Common myeloid progenitor, CD34-positive (primary cell): ENCODE data around the gene CCSER2.
A peak's percentile ranks its signal among the peaks of the same experiment; 100 is the strongest.

Source experiments
- CTCF ChIA-PET: fragments of 350-600 bp; sonication (Branson Sonifier 250); formaldehyde crosslinking; loops from one replicate; lab custom pipeline; 2021; ENCODE audit warnings: antibody characterized with exemption; lab: Charles Lee
- POLR2A ChIA-PET: fragments of 350-600 bp; sonication (Branson Sonifier 250); formaldehyde crosslinking; loops from one replicate; lab custom pipeline; 2021; ENCODE audit warnings: antibody characterized with exemption; lab: Charles Lee
- DNase-seq, 3 donors: peaks; one replicate each; pipeline versions ENCODE4 v3.0.0 to v3.0.0-alpha.2; 2013
- H3K27ac ChIP-seq, 2 experiments: 1 replicate in 1 of 2; 2 replicates in 1 of 2; pipeline ENCODE4 v1.7.0; 2013; ENCODE audit warnings: inconsistent platforms in 2 of 2, low read length in 2 of 2, mild to moderate bottlenecking in 2 of 2, low read depth in 1 of 2, moderate library complexity in 1 of 2; ENCODE audit not compliant: severe bottlenecking in 2 of 2, insufficient read depth in 1 of 2, poor library complexity in 1 of 2
- H3K27me3 ChIP-seq, 5 experiments: replicated peaks in 2 of 5; 1 replicate in 3 of 5; 2 replicates in 2 of 5; pipeline versions ENCODE4 v1.6.1 to v1.7.0; 2013; ENCODE audit warnings: low read length in 4 of 5, mild to moderate bottlenecking in 2 of 5, moderate library complexity in 2 of 5, inconsistent platforms in 1 of 5; ENCODE audit not compliant: insufficient read depth in 5 of 5, control insufficient read depth in 4 of 5
- H3K36me3 ChIP-seq, 4 experiments: 1 replicate in 2 of 4; 2 replicates in 2 of 4; pipeline versions ENCODE4 v1.6.1 to v1.7.0; 2013; ENCODE audit warnings: low read length in 3 of 4, control low read depth in 1 of 4, mild to moderate bottlenecking in 1 of 4; ENCODE audit not compliant: control insufficient read depth in 4 of 4, insufficient read depth in 4 of 4
- H3K4me1 ChIP-seq, 4 experiments: 1 replicate in 3 of 4; 2 replicates in 1 of 4; pipeline versions ENCODE4 v1.6.1 to v1.7.1; 2013; ENCODE audit warnings: low read length in 3 of 4, mild to moderate bottlenecking in 3 of 4, control low read depth in 1 of 4, inconsistent platforms in 1 of 4, moderate library complexity in 1 of 4; ENCODE audit not compliant: control insufficient read depth in 4 of 4, insufficient read depth in 4 of 4; ENCODE audit errors: control extremely low read depth in 1 of 4
- H3K4me3 ChIP-seq, 7 experiments: 1 replicate in 4 of 7; 2 replicates in 3 of 7; pipeline versions ENCODE4 v1.5.1 to v1.7.0; 2013; ENCODE audit warnings: mild to moderate bottlenecking in 7 of 7, low read length in 6 of 7, moderate library complexity in 6 of 7, inconsistent platforms in 2 of 7, low read depth in 2 of 7, control low read depth in 1 of 7; ENCODE audit not compliant: insufficient read depth in 4 of 7, control insufficient read depth in 1 of 7; ENCODE audit errors: extremely low read depth in 1 of 7
- H3K9me3 ChIP-seq, 5 experiments: 1 replicate in 4 of 5; 2 replicates in 1 of 5; pipeline versions ENCODE4 v1.6.1 to v1.7.1; 2013; ENCODE audit warnings: low read length in 4 of 5, mild to moderate bottlenecking in 2 of 5, inconsistent platforms in 1 of 5, low read depth in 1 of 5, moderate library complexity in 1 of 5; ENCODE audit not compliant: control insufficient read depth in 4 of 5, insufficient read depth in 2 of 5; ENCODE audit errors: control extremely low read depth in 1 of 5
- WGBS: methylation state at CpG from one replicate; pipeline ENCODE4 v1.1.5; 2013; ENCODE audit not compliant: insufficient coverage; 5-methylcytosine and 5-hydroxymethylcytosine counted together

Gene CCSER2

DNA sequence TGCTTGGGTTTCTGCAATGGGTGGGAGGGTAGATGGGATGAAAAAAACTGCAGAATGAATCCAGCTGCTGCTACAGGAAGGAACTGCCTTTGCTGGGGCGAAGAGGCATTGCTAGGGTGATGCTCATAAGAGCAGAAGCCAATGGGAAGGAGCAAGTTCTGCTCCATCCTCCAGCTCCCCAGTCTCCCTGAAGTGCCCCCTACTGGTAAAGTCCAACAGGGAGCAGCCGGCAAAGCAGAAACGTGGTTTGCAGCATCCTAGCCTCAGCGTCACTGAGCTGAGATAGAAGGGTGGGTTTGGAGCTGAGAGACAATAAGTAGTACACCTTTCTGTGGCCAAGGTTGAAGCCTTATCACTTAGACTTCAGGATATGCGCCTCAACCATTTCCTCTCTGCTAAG lies 220.5 kb downstream of the CCSER2 start:
- Histone ChIP-seq H3K9me3 (no peaks in the 10 kb centered on the region), H3K27me3 (peaks cover 0 to 56% (median 18%) of the 10 kb centered on the region in 5 experiments), H3K36me3 (no peaks in the 10 kb centered on the region), H3K4me1 (no peaks in the 10 kb centered on the region), H3K4me3 (no peak overlapping the region), H3K27ac (no peak overlapping the region)
- CTCF ChIA-PET = interaction anchor here (0.9 to 1.5 kb wide), 3 partner anchors 9 to 166 kb away, joined by 3 to 11 read pairs (median 4); no protein-coding TSS in a partner anchor
- 40% methylated on average over 2 of the region's 5 CpGs for WGBS
- peak in 2 of 3 donors; percentile 9 to 18 for DNase-seq
- POLR2A ChIA-PET = no interaction called here

- Histone ChIP-seq H3K36me3 (no peaks in the 10 kb centered on the region), H3K27ac (no peak overlapping the region), H3K9me3 (no peaks in the 10 kb centered on the region), H3K27me3 (peaks cover 0 to 51% (median 18%) of the 10 kb centered on the region in 5 experiments), H3K4me3 (no peak overlapping the region), H3K4me1 (no peaks in the 10 kb centered on the region)
- DNase-seq = no peak
- 75% methylated on average over 6 of the region's 11 CpGs for WGBS
- CTCF ChIA-PET = interaction anchor here (0.6 to 1.5 kb wide), 4 partner anchors 8 to 1714 kb away, joined by 3 to 11 read pairs (median 4); no protein-coding TSS in a partner anchor
- POLR2A ChIA-PET = no interaction called here
Observed at GRCh38 chr10:84549368-84550165, 221.2 kb downstream of the CCSER2 start.

DNA sequence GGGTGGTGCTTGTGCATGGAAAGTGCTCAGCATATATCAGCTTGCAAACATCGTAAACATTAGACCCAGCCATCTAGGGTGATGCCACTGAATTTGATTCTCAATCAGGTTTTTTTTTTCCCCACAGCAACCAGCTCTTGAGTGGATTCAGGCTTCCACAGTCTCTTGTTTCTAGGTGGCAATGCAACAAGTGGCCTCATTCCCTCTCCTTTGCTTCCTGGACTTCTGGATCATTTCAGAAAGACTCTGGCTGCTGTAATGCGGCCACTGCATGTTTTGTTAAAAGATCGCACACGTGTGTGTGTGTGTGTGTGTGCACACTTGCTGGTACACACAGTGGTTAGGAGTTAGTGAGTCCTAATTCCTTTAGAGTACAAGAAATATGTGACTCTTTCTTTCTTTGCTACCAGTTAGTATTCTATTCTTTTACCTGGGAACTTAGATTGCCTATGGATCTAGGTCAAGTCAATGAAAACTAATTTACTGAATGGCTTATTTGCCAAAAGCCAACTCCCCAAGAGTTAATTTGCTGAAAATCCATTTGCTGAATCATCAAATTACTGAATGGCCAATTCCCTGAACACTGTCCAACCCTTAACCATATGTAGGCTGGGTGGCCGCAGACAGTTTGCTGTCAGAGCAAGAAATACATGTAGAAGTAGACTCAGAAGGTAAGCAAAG lies 222.5 kb downstream of the CCSER2 start:
- POLR2A ChIA-PET = no interaction called here

GRCh38 chr10:84551437-84552120 lies 223.2 kb downstream of the CCSER2 start:
- Histone ChIP-seq H3K9me3 (no peaks in the 10 kb centered on the region), H3K27me3 (peaks cover 0 to 45% (median 21%) of the 10 kb centered on the region in 5 experiments), H3K36me3 (no peaks in the 10 kb centered on the region), H3K4me1 (no peaks in the 10 kb centered on the region), H3K27ac (no peak overlapping the region), H3K4me3 (no peak overlapping the region)
- 98% methylated on average over 4 of the region's 6 CpGs for whole genome bisulfite sequencing
- ChIA-PET POLR2A (no interaction called here), CTCF (interaction anchor here (0.7 to 2.0 kb wide), 4 partner anchors 8 to 282 kb away, joined by 3 to 7 read pairs (median 3); no protein-coding TSS in a partner anchor)
- DNase-seq = no peak

More for the DNA sequence above, 222.5 kb downstream of the CCSER2 start:
- Histone ChIP-seq H3K36me3 (no peaks in the 10 kb centered on the region), H3K27me3 (peaks cover 0 to 51% (median 21%) of the 10 kb centered on the region in 5 experiments), H3K4me1 (no peaks in the 10 kb centered on the region), H3K27ac (no peak overlapping the region), H3K4me3 (no peak overlapping the region), H3K9me3 (no peaks in the 10 kb centered on the region)
- no peak for DNase-seq
- WGBS = 100% methylated on average over 3 of the region's 5 CpGs
- CTCF ChIA-PET = interaction anchor here (1.1 kb wide), 2 partner anchors 36 to 282 kb away, joined by 3 read pairs; no protein-coding TSS in a partner anchor

DNA sequence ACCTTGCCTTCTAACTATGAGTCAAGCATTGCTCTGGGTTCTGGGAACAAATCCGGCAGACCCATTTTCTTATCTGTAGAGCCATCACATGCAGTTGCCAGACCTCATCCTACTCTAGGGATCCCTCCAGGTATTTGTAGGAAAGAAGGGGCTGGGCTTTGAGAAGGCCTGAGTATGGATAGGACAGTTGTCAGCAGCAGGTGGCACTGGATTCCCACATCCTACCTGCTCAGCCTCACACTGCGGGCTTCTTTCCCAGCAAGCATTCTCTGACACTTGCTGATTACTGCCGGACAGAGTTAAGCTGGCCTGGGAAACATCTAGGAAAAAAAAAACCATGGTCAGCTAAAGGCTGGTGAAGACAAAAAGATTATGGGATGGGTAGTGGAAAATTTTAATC lies 224.1 kb downstream of the CCSER2 start:
- Histone ChIP-seq H3K4me3 (no peak overlapping the region), H3K36me3 (no peaks in the 10 kb centered on the region), H3K4me1 (no peaks in the 10 kb centered on the region), H3K27ac (no peak overlapping the region), H3K27me3 (peaks cover 0 to 42% (median 18%) of the 10 kb centered on the region in 5 experiments), H3K9me3 (no peaks in the 10 kb centered on the region)
- WGBS = 100% methylated on average over 1 of the region's 3 CpGs
- ChIA-PET CTCF (interaction anchor here (0.7 to 2.0 kb wide), 2 partner anchors 9 to 178 kb away, joined by 3 to 7 read pairs; no protein-coding TSS in a partner anchor), POLR2A (no interaction called here)
- no peak for DNase-seq

GRCh38 chr10:84562592-84562991 lies 234.2 kb downstream of the CCSER2 start:
- DNase-seq = no peak
- peaks cover 0 to 8% (median 4%) of the 10 kb centered on the region in 4 experiments for H3K4me1 ChIP-seq
- no peaks in the 10 kb centered on the region for H3K9me3 ChIP-seq
- POLR2A ChIA-PET = no interaction called here
- CTCF ChIA-PET = no interaction called here
- H3K27me3 ChIP-seq = peaks cover 3 to 55% (median 23%) of the 10 kb centered on the region in 5 experiments
- no peaks in the 10 kb centered on the region for H3K36me3 ChIP-seq
- no CpG with 5 or more reads among the region's 6 CpGs for WGBS
- no peak overlapping the region for H3K27ac ChIP-seq
- no peak overlapping the region for H3K4me3 ChIP-seq
